ENCODE results near the gene GFRA1.

DNA sequence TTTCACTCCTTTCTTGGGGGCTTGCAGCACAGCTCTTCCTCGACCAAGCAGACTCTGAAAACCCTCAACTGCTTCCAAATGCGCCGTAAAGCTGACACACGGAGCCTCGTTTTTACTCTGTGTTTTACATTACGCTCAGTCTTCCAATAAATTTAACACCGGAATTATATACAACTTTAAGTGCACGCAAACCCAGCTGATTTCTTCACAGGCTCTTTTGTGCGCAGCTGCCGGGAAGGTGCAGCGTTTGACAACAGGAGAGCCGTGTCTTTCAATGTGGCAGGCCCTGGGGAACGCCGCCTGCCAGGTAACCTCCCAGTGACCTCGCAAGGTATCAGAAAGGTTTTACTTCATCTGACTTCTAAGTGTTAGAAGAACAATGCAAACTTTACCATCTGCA, 35.0 kb downstream of the GFRA1 start:
- TF ChIP-seq ZBTB20 (tag by site-specific recombination; IDR thresholded peaks at IDR 0.05) (no peak), CTCF (tag by site-specific recombination; IDR thresholded peaks at IDR 0.05) (no peak), ZNF518A (tag by site-specific recombination; conservative IDR thresholded peaks at IDR 0.05; ENCODE audit: low read depth) (no peak), TCF7L2 (IDR thresholded peaks at IDR 0.05; ENCODE audit: borderline replicate concordance, low read depth, low read length) (no peak), ZBTB6 (tag by site-specific recombination; IDR thresholded peaks at IDR 0.05) (no peak), KLF1 (tag by site-specific recombination; IDR thresholded peaks at IDR 0.05) (no peak), ZNF121 (tag by site-specific recombination; IDR thresholded peaks at IDR 0.05) (no peak), ZNF157 (tag by site-specific recombination; IDR thresholded peaks at IDR 0.05) (no peak), ZNF704 (tag by site-specific recombination; IDR thresholded peaks at IDR 0.05) (no peak)
- TF ChIP-seq, protein P1, sequence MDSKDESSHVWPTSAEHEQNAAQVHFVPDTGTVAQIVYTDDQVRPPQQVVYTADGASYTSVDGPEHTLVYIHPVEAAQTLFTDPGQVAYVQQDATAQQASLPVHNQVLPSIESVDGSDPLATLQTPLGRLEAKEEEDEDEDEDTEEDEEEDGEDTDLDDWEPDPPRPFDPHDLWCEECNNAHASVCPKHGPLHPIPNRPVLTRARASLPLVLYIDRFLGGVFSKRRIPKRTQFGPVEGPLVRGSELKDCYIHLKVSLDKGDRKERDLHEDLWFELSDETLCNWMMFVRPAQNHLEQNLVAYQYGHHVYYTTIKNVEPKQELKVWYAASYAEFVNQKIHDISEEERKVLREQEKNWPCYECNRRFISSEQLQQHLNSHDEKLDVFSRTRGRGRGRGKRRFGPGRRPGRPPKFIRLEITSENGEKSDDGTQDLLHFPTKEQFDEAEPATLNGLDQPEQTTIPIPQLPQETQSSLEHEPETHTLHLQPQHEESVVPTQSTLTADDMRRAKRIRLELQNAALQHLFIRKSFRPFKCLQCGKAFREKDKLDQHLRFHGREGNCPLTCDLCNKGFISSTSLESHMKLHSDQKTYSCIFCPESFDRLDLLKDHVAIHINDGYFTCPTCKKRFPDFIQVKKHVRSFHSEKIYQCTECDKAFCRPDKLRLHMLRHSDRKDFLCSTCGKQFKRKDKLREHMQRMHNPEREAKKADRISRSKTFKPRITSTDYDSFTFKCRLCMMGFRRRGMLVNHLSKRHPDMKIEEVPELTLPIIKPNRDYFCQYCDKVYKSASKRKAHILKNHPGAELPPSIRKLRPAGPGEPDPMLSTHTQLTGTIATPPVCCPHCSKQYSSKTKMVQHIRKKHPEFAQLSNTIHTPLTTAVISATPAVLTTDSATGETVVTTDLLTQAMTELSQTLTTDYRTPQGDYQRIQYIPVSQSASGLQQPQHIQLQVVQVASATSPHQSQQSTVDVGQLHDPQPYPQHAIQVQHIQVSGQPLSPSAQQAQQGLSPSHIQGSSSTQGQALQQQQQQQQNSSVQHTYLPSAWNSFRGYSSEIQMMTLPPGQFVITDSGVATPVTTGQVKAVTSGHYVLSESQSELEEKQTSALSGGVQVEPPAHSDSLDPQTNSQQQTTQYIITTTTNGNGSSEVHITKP (tag by site-specific recombination; IDR thresholded peaks at IDR 0.05) = no peak
- TF ChIP-seq, protein P2, sequence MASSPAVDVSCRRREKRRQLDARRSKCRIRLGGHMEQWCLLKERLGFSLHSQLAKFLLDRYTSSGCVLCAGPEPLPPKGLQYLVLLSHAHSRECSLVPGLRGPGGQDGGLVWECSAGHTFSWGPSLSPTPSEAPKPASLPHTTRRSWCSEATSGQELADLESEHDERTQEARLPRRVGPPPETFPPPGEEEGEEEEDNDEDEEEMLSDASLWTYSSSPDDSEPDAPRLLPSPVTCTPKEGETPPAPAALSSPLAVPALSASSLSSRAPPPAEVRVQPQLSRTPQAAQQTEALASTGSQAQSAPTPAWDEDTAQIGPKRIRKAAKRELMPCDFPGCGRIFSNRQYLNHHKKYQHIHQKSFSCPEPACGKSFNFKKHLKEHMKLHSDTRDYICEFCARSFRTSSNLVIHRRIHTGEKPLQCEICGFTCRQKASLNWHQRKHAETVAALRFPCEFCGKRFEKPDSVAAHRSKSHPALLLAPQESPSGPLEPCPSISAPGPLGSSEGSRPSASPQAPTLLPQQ (tag by site-specific recombination; IDR thresholded peaks at IDR 0.05) = no peak
- TF ChIP-seq, protein P3, sequence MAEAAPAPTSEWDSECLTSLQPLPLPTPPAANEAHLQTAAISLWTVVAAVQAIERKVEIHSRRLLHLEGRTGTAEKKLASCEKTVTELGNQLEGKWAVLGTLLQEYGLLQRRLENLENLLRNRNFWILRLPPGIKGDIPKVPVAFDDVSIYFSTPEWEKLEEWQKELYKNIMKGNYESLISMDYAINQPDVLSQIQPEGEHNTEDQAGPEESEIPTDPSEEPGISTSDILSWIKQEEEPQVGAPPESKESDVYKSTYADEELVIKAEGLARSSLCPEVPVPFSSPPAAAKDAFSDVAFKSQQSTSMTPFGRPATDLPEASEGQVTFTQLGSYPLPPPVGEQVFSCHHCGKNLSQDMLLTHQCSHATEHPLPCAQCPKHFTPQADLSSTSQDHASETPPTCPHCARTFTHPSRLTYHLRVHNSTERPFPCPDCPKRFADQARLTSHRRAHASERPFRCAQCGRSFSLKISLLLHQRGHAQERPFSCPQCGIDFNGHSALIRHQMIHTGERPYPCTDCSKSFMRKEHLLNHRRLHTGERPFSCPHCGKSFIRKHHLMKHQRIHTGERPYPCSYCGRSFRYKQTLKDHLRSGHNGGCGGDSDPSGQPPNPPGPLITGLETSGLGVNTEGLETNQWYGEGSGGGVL (tag by site-specific recombination; IDR thresholded peaks at IDR 0.05) = no peak

Measured in HEK293 (cell line).